Measurements from ENCODE around the gene WNT10A. TPM values are rescaled to one million over a fixed set of nuclear protein-coding genes. Genes with fewer than 3 reads are reported as not detected.

The WNT10A gene
- total RNA-seq, 1 donor from 2014 or later = 2.5 TPM

DNA sequence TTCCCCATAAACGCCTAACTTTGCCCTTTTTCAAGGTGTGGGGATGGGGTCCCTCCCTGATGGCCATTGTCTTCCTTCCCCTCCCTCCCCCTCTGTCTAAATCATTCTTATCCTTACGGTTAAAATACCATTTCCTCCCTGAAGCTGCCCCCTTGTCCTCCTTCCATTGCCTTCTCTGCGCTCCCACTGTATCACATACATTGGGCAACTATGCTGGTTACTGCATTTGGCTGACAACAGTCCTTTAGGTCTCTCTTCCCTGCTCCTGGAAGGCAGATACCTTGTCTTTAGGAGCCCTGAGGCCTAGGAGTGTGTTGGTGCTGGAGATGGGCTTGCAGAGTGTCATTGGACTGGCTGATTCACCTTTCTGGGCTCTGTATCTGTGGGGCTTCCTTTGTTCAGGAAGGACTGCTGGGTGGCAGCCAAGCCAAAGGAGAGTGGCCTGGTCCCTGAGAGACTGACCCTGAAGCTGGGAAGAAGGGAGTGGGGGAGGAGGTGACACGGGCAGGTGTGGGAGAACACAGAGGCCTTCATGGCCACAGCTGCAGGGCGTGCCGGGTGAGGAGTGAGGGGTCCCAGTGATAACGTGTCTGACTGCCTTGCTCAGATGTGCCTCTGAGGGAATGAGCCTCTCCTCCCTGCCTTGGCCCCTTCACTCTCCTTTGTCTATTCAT, 18.9 kb upstream of the WNT10A start:
- Mint-ChIP-seq H3K4me3 (ENCODE audit: unreplicated experiment) (no peak overlapping the region), H3K9me3 (ENCODE audit: unreplicated experiment) (no peaks in the 10 kb centered on the region)

DNA sequence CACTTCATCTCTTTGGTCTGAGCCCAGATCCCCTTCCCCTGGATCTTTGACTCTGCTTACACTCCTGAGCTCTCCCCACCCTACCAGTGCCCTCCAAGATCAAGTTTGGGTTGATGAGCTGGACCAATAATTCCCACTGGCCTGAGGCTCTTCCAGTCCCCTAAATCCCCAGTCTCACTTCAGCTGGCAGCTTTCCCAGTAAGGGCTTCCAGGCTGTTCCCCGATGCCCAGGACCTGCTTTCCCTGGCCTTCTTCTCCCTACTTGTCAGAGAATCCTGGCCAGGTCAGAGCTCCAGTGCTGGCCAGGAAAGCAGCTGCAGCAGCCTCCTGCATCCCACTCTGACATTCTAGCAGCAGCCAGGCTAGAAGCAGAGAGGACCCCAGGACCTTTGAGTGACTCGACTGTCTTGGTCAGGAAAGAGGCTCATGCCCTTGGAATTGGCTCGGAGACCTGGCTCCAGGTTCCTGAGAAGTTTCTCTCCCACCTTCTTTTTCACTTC, 17.6 kb upstream of the WNT10A start:
- no peak for DNase-seq (ENCODE audit: low read depth)
- Mint-ChIP-seq H3K27ac (ENCODE audit: unreplicated experiment) (peak overlapping the region; percentile 85), H3K36me3 (ENCODE audit: low read depth, unreplicated experiment) (peaks cover 2% of the 10 kb centered on the region)

More for the DNA sequence above, 18.9 kb upstream of the WNT10A start:
- peaks cover 2% of the 10 kb centered on the region for H3K36me3 Mint-ChIP-seq (ENCODE audit: low read depth, unreplicated experiment)
- H3K9ac ChIP-seq (ENCODE audit: low read length) = no peak overlapping the region
- H3K4me3 ChIP-seq (ENCODE audit: insufficient read depth, low read depth, low read length) = no peak overlapping the region
- no peak overlapping the region for H3K27ac Mint-ChIP-seq (ENCODE audit: unreplicated experiment)
- no peaks in the 10 kb centered on the region for H3K4me1 ChIP-seq (ENCODE audit: insufficient read depth, low read length)
- H3K4me1 Mint-ChIP-seq (ENCODE audit: low read depth, unreplicated experiment) = peaks cover 13% of the 10 kb centered on the region
- H4K20me1 ChIP-seq (ENCODE audit: insufficient read depth, low read length) = peaks cover 8% of the 10 kb centered on the region
- no peaks in the 10 kb centered on the region for H3K36me3 ChIP-seq (ENCODE audit: insufficient read depth, low read length)
- H3K27me3 Mint-ChIP-seq (ENCODE audit: low read depth, unreplicated experiment) = peaks cover 78% of the 10 kb centered on the region
- H3K4me2 ChIP-seq (ENCODE audit: low read length) = no peak overlapping the region
- H2AFZ ChIP-seq (ENCODE audit: low read depth, low read length) = no peak overlapping the region
- H3K27me3 ChIP-seq (ENCODE audit: insufficient read depth, low read length) = peaks cover 53% of the 10 kb centered on the region
- DNase-seq (ENCODE audit: low read depth) (no peak), FAIRE-seq (no peak)
- TF ChIP-seq EZH2 (IDR thresholded peaks at IDR 0.05; ENCODE audit: insufficient read depth, low read length) = no peak
- TF ChIP-seq, protein P1, sequence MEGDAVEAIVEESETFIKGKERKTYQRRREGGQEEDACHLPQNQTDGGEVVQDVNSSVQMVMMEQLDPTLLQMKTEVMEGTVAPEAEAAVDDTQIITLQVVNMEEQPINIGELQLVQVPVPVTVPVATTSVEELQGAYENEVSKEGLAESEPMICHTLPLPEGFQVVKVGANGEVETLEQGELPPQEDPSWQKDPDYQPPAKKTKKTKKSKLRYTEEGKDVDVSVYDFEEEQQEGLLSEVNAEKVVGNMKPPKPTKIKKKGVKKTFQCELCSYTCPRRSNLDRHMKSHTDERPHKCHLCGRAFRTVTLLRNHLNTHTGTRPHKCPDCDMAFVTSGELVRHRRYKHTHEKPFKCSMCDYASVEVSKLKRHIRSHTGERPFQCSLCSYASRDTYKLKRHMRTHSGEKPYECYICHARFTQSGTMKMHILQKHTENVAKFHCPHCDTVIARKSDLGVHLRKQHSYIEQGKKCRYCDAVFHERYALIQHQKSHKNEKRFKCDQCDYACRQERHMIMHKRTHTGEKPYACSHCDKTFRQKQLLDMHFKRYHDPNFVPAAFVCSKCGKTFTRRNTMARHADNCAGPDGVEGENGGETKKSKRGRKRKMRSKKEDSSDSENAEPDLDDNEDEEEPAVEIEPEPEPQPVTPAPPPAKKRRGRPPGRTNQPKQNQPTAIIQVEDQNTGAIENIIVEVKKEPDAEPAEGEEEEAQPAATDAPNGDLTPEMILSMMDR (IDR thresholded peaks at IDR 0.05; ENCODE audit: insufficient read depth, low read depth, low read length) = no peak
- H3K79me2 ChIP-seq (ENCODE audit: insufficient read depth, low read length) = no peaks in the 10 kb centered on the region
- H3K9me3 ChIP-seq (ENCODE audit: insufficient read depth, low read depth, low read length) = no peaks in the 10 kb centered on the region
- H3K27ac ChIP-seq (ENCODE audit: low read depth, low read length) = no peak overlapping the region

More for the DNA sequence above, 17.6 kb upstream of the WNT10A start:
- Histone ChIP-seq H3K4me1 (ENCODE audit: insufficient read depth, low read length) (no peaks in the 10 kb centered on the region), H4K20me1 (ENCODE audit: insufficient read depth, low read length) (peaks cover 8% of the 10 kb centered on the region), H3K36me3 (ENCODE audit: insufficient read depth, low read length) (no peaks in the 10 kb centered on the region), H3K4me2 (ENCODE audit: low read length) (no peak overlapping the region), H3K9ac (ENCODE audit: low read length) (no peak overlapping the region), H3K4me3 (ENCODE audit: insufficient read depth, low read depth, low read length) (no peak overlapping the region), H3K79me2 (ENCODE audit: insufficient read depth, low read length) (no peaks in the 10 kb centered on the region), H3K27me3 (ENCODE audit: insufficient read depth, low read length) (peaks cover 57% of the 10 kb centered on the region), H2AFZ (ENCODE audit: low read depth, low read length) (no peak overlapping the region), H3K27ac (ENCODE audit: low read depth, low read length) (no peak overlapping the region), H3K9me3 (ENCODE audit: insufficient read depth, low read depth, low read length) (no peaks in the 10 kb centered on the region)
- no peak for TF ChIP-seq EZH2 (IDR thresholded peaks at IDR 0.05; ENCODE audit: insufficient read depth, low read length)
- TF ChIP-seq, protein P1 (IDR thresholded peaks at IDR 0.05; ENCODE audit: insufficient read depth, low read depth, low read length) = no peak
- H3K9me3 Mint-ChIP-seq (ENCODE audit: unreplicated experiment) = peaks cover 3% of the 10 kb centered on the region
- FAIRE-seq = no peak
- peaks cover 79% of the 10 kb centered on the region for H3K27me3 Mint-ChIP-seq (ENCODE audit: low read depth, unreplicated experiment)
- no peak overlapping the region for H3K4me3 Mint-ChIP-seq (ENCODE audit: unreplicated experiment)
- H3K4me1 Mint-ChIP-seq (ENCODE audit: low read depth, unreplicated experiment) = peaks cover 7% of the 10 kb centered on the region
